ENCODE measurements around the gene ADNP2.
A peak's percentile ranks its signal among the peaks of the same experiment; 100 is the strongest.

Gene ADNP2

GRCh38 chr18:80137976-80138375, 28.9 kb downstream of the ADNP2 start:
- no peak for DNase-seq (ENCODE audit: low spot score)
- Histone ChIP-seq H3K36me3 (replicated peaks in 1 of 2; ENCODE audit: control insufficient read depth in 2 of 2, insufficient read depth in 2 of 2, low read length in 2 of 2) (peaks cover 40 to 97% of the 10 kb centered on the region in 2 donors), H3K23ac (ENCODE audit: low read depth, low read length, poor library complexity) (peak overlapping the region; percentile 56), H2AFZ (ENCODE audit: low read length) (no peak overlapping the region), H2BK15ac (ENCODE audit: low read length) (no peak overlapping the region), H3K4ac (ENCODE audit: low read length) (no peak overlapping the region), H3K4me1 (ENCODE audit: control insufficient read depth in 2 of 2, insufficient read depth in 1 of 2, low read depth in 1 of 2, low read length in 2 of 2) (peaks cover 0 to 3% of the 10 kb centered on the region in 2 donors), H2BK12ac (ENCODE audit: low read length) (no peak overlapping the region), H3K9me3 (replicated peaks in 1 of 2; ENCODE audit: control insufficient read depth in 2 of 2, insufficient read depth in 1 of 2, low read depth in 1 of 2, low read length in 2 of 2) (no peaks in the 10 kb centered on the region), H3K9ac (ENCODE audit: low read depth, low read length, poor library complexity) (no peak overlapping the region), H2BK5ac (ENCODE audit: low read length) (no peak overlapping the region), H4K91ac (ENCODE audit: low read depth, low read length, poor library complexity) (no peak overlapping the region), H3K27ac (replicated peaks; ENCODE audit: low read length) (no peak overlapping the region), H2AK5ac (ENCODE audit: low read depth, low read length) (no peak overlapping the region), H3K4me3 (ENCODE audit: low read length in 2 of 2) (no peak overlapping the region), H3K4me2 (ENCODE audit: insufficient read depth, low read length, poor library complexity, severe bottlenecking) (no peak overlapping the region), H3K79me1 (ENCODE audit: low read depth, low read length) (no peaks in the 10 kb centered on the region), H3K27me3 (ENCODE audit: control insufficient read depth in 3 of 3, insufficient read depth in 3 of 3, low read depth in 1 of 3, low read length in 3 of 3) (no peaks in the 10 kb centered on the region), H4K8ac (ENCODE audit: low read depth, low read length) (no peak overlapping the region), H3K18ac (ENCODE audit: low read length) (no peak overlapping the region), H2BK120ac (ENCODE audit: low read depth, low read length) (no peak overlapping the region), H3K14ac (ENCODE audit: low read length) (no peak overlapping the region)
- no CpG with 5 or more reads among the region's 12 CpGs for WGBS, 2 donors (ENCODE audit: extremely low coverage in 2 of 2, insufficient read length in 2 of 2, insufficient replicate concordance in 1 of 2)

GRCh38 chr18:80140455-80140985, 31.5 kb downstream of the ADNP2 start:
- no peak overlapping the region for H3K4me3 ChIP-seq (ENCODE audit: low read length in 2 of 2)
- H3K79me1 ChIP-seq (ENCODE audit: low read depth, low read length), result no peaks in the 10 kb centered on the region
- H3K9me3 ChIP-seq (replicated peaks in 1 of 2; ENCODE audit: control insufficient read depth in 2 of 2, insufficient read depth in 1 of 2, low read depth in 1 of 2, low read length in 2 of 2), result no peaks in the 10 kb centered on the region
- peaks cover 35 to 94% of the 10 kb centered on the region in 2 donors for H3K36me3 ChIP-seq (replicated peaks in 1 of 2; ENCODE audit: control insufficient read depth in 2 of 2, insufficient read depth in 2 of 2, low read length in 2 of 2)
- H3K9ac ChIP-seq (ENCODE audit: low read depth, low read length, poor library complexity), result no peak overlapping the region
- H3K23ac ChIP-seq (ENCODE audit: low read depth, low read length, poor library complexity), result no peak overlapping the region
- H3K27me3 ChIP-seq (ENCODE audit: control insufficient read depth in 3 of 3, insufficient read depth in 3 of 3, low read depth in 1 of 3, low read length in 3 of 3), result no peaks in the 10 kb centered on the region
- H2BK12ac ChIP-seq (ENCODE audit: low read length), result no peak overlapping the region
- H3K4me1 ChIP-seq (ENCODE audit: control insufficient read depth in 2 of 2, insufficient read depth in 1 of 2, low read depth in 1 of 2, low read length in 2 of 2), result peaks cover 0 to 3% of the 10 kb centered on the region in 2 donors
- no peak overlapping the region for H3K27ac ChIP-seq (replicated peaks; ENCODE audit: low read length)
- no peak overlapping the region for H4K8ac ChIP-seq (ENCODE audit: low read depth, low read length)
- no CpG with 5 or more reads among the region's 5 CpGs for WGBS, 2 donors (ENCODE audit: extremely low coverage in 2 of 2, insufficient read length in 2 of 2, insufficient replicate concordance in 1 of 2)
- no peak overlapping the region for H4K91ac ChIP-seq (ENCODE audit: low read depth, low read length, poor library complexity)
- H2BK120ac ChIP-seq (ENCODE audit: low read depth, low read length), result no peak overlapping the region
- no peak overlapping the region for H2BK15ac ChIP-seq (ENCODE audit: low read length)
- DNase-seq (ENCODE audit: low spot score), result no peak
- no peak overlapping the region for H2BK5ac ChIP-seq (ENCODE audit: low read length)
- H3K4me2 ChIP-seq (ENCODE audit: insufficient read depth, low read length, poor library complexity, severe bottlenecking), result no peak overlapping the region
- H2AFZ ChIP-seq (ENCODE audit: low read length), result no peak overlapping the region
- no peak overlapping the region for H3K4ac ChIP-seq (ENCODE audit: low read length)
- H3K18ac ChIP-seq (ENCODE audit: low read length), result no peak overlapping the region
- H3K14ac ChIP-seq (ENCODE audit: low read length), result no peak overlapping the region
- no peak overlapping the region for H2AK5ac ChIP-seq (ENCODE audit: low read depth, low read length)

- no peak overlapping the region for H4K91ac ChIP-seq (ENCODE audit: low read depth, low read length, poor library complexity)
- H3K27me3 ChIP-seq (ENCODE audit: control insufficient read depth in 3 of 3, insufficient read depth in 3 of 3, low read depth in 1 of 3, low read length in 3 of 3), result no peaks in the 10 kb centered on the region
- no peak for DNase-seq (ENCODE audit: low spot score)
- H3K36me3 ChIP-seq (replicated peaks in 1 of 2; ENCODE audit: control insufficient read depth in 2 of 2, insufficient read depth in 2 of 2, low read length in 2 of 2), result peaks cover 7 to 93% of the 10 kb centered on the region in 2 donors
- H2BK120ac ChIP-seq (ENCODE audit: low read depth, low read length), result no peak overlapping the region
- WGBS, 2 donors (ENCODE audit: extremely low coverage in 2 of 2, insufficient read length in 2 of 2, insufficient replicate concordance in 1 of 2), result no CpG with 5 or more reads among the region's 2 CpGs
- H3K27ac ChIP-seq (replicated peaks; ENCODE audit: low read length), result no peak overlapping the region
- no peak overlapping the region for H2BK5ac ChIP-seq (ENCODE audit: low read length)
- no peak overlapping the region for H2BK15ac ChIP-seq (ENCODE audit: low read length)
- no peak overlapping the region for H2AK5ac ChIP-seq (ENCODE audit: low read depth, low read length)
- no peak overlapping the region for H3K4me2 ChIP-seq (ENCODE audit: insufficient read depth, low read length, poor library complexity, severe bottlenecking)
- H3K4me3 ChIP-seq (ENCODE audit: low read length in 2 of 2), result no peak overlapping the region
- H3K14ac ChIP-seq (ENCODE audit: low read length), result no peak overlapping the region
- no peak overlapping the region for H2AFZ ChIP-seq (ENCODE audit: low read length)
- peaks cover 0 to 5% of the 10 kb centered on the region in 2 donors for H3K4me1 ChIP-seq (ENCODE audit: control insufficient read depth in 2 of 2, insufficient read depth in 1 of 2, low read depth in 1 of 2, low read length in 2 of 2)
- H2BK12ac ChIP-seq (ENCODE audit: low read length), result no peak overlapping the region
- H3K4ac ChIP-seq (ENCODE audit: low read length), result no peak overlapping the region
- H3K79me1 ChIP-seq (ENCODE audit: low read depth, low read length), result peaks cover 3% of the 10 kb centered on the region
- H3K23ac ChIP-seq (ENCODE audit: low read depth, low read length, poor library complexity), result no peak overlapping the region
- H4K8ac ChIP-seq (ENCODE audit: low read depth, low read length), result no peak overlapping the region
- H3K9ac ChIP-seq (ENCODE audit: low read depth, low read length, poor library complexity), result no peak overlapping the region
- H3K18ac ChIP-seq (ENCODE audit: low read length), result no peak overlapping the region
- no peaks in the 10 kb centered on the region for H3K9me3 ChIP-seq (replicated peaks in 1 of 2; ENCODE audit: control insufficient read depth in 2 of 2, insufficient read depth in 1 of 2, low read depth in 1 of 2, low read length in 2 of 2)
These were observed 34.8 kb downstream of the ADNP2 start for GRCh38 chr18:80143881-80144280.

GRCh38 chr18:80145196-80145804, 36.2 kb downstream of the ADNP2 start:
- no peak overlapping the region for H3K18ac ChIP-seq (ENCODE audit: low read length)
- H2BK15ac ChIP-seq (ENCODE audit: low read length), result no peak overlapping the region
- no peak overlapping the region for H2AFZ ChIP-seq (ENCODE audit: low read length)
- H2BK12ac ChIP-seq (ENCODE audit: low read length), result no peak overlapping the region
- H3K4me3 ChIP-seq (ENCODE audit: low read length in 2 of 2), result no peak overlapping the region
- no CpG with 5 or more reads among the region's 5 CpGs for WGBS, 2 donors (ENCODE audit: extremely low coverage in 2 of 2, insufficient read length in 2 of 2, insufficient replicate concordance in 1 of 2)
- H3K36me3 ChIP-seq (replicated peaks in 1 of 2; ENCODE audit: control insufficient read depth in 2 of 2, insufficient read depth in 2 of 2, low read length in 2 of 2), result peaks cover 5 to 91% of the 10 kb centered on the region in 2 donors
- H2AK5ac ChIP-seq (ENCODE audit: low read depth, low read length), result no peak overlapping the region
- H3K79me1 ChIP-seq (ENCODE audit: low read depth, low read length), result peaks cover 4% of the 10 kb centered on the region
- no peak overlapping the region for H4K8ac ChIP-seq (ENCODE audit: low read depth, low read length)
- H3K9ac ChIP-seq (ENCODE audit: low read depth, low read length, poor library complexity), result no peak overlapping the region
- H2BK5ac ChIP-seq (ENCODE audit: low read length), result no peak overlapping the region
- H3K4me1 ChIP-seq (ENCODE audit: control insufficient read depth in 2 of 2, insufficient read depth in 1 of 2, low read depth in 1 of 2, low read length in 2 of 2), result peaks cover 0 to 5% of the 10 kb centered on the region in 2 donors
- H3K9me3 ChIP-seq (replicated peaks in 1 of 2; ENCODE audit: control insufficient read depth in 2 of 2, insufficient read depth in 1 of 2, low read depth in 1 of 2, low read length in 2 of 2), result no peaks in the 10 kb centered on the region
- H3K23ac ChIP-seq (ENCODE audit: low read depth, low read length, poor library complexity), result no peak overlapping the region
- H2BK120ac ChIP-seq (ENCODE audit: low read depth, low read length), result no peak overlapping the region
- H3K14ac ChIP-seq (ENCODE audit: low read length), result no peak overlapping the region
- H3K27me3 ChIP-seq (ENCODE audit: control insufficient read depth in 3 of 3, insufficient read depth in 3 of 3, low read depth in 1 of 3, low read length in 3 of 3), result no peaks in the 10 kb centered on the region
- no peak overlapping the region for H4K91ac ChIP-seq (ENCODE audit: low read depth, low read length, poor library complexity)
- H3K4me2 ChIP-seq (ENCODE audit: insufficient read depth, low read length, poor library complexity, severe bottlenecking), result no peak overlapping the region
- no peak overlapping the region for H3K4ac ChIP-seq (ENCODE audit: low read length)
- no peak overlapping the region for H3K27ac ChIP-seq (replicated peaks; ENCODE audit: low read length)
- no peak for DNase-seq (ENCODE audit: low spot score)

Measured in neuronal stem cell (in vitro differentiated cells).